GM18907 (cell line): ENCODE results near the gene KLHDC7A.

ENCODE experiments used
- ATAC-seq: cut with Tn5 transposase; IDR thresholded peaks from one replicate; pipeline ENCODE4 v1.9.1; 2021; ENCODE audit warnings: mild to moderate bottlenecking, moderate library complexity; ENCODE audit not compliant: unreplicated experiment

The KLHDC7A gene

DNA sequence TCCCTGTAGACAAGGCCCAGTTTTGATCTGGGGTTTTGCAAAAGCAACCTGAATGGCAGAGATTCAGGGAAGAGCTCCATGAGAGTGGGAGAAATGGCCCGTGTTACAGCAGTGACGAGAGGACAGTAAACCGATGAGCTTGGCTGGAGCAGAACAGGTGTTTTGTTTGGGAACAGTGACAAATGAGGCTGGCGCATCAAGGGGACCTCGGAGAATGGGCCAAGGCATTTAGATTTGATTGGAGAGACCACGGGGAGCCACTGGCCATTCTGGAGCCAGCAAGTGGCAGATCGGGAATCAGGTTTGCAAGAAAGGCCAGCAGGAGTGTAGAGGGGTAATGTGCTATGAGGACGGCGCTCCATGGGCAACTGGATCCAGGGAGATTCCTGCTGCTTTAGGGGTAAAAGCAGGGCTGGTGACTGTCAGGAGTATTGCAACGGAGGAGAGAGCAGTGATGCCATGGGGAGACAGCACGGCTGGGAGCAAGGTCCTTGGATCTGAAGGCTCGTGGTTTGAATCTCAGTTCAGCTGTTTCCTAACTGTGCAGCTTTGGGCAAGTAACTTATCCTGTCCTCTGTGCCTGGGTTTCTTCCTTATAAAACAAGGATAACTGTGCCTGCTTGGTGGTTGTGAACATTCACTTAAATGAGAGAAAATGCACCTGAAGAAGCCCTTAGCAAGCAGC is 9.9 kb upstream of the KLHDC7A start:
- no peak for ATAC-seq

DNA sequence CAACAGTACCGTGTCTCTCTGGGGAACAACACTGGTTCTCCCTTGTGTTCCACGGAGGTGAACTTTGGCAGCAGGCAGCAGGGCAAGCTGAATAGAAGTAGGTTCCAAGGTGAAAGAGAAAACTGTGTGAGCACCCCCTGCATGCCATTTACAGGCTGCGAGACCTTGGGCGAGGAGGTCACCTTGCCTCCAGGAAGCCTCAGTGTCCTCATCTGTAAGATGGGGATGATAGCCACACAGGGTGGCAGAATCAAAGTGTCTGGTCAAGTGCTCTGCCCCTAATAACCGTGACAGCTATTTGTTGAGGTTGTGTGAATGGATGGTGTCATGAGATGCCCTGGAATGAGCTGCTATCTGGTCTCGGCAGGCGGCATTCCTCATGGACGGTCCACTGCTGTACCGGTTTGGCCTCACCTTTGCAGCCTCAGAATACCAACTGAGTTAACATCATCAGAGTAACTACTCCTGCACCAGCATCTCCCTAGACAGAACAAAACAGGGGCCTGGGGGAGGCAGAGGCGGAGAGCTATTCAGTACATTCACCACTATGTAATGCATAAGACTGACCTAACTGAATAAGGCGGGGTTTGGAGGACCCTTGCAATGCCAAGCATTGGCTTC is 7.4 kb upstream of the KLHDC7A start:
- no peak for ATAC-seq

DNA sequence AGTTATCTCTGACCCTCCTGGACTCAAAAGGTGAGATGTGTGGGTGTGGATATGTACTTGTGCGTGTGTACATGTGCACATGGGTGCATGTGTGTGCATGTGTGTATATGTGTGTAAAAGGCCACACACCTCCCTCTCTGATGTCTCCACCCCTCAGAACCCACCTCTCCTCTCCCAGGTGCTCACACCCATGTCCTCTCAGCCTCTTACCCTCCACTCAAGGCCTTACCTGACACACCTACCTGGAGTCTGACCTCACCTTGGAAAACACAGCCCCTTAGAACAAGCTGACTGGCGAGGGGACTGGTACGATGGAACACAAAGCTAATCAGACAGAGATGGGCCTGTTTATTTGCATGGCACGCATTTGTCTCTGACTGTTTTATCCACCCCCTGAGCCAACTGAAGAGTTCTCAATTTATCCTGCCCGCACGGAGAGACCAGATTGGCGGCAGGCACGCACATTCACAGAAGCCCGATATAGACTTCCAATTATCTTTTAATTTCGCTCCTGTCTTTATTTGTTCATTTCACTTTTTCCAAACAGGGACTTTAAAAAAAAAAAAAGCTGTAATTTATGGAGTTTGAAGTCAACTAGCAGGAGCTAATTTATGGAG is 6.1 kb upstream of the KLHDC7A start:
- no peak for ATAC-seq

DNA sequence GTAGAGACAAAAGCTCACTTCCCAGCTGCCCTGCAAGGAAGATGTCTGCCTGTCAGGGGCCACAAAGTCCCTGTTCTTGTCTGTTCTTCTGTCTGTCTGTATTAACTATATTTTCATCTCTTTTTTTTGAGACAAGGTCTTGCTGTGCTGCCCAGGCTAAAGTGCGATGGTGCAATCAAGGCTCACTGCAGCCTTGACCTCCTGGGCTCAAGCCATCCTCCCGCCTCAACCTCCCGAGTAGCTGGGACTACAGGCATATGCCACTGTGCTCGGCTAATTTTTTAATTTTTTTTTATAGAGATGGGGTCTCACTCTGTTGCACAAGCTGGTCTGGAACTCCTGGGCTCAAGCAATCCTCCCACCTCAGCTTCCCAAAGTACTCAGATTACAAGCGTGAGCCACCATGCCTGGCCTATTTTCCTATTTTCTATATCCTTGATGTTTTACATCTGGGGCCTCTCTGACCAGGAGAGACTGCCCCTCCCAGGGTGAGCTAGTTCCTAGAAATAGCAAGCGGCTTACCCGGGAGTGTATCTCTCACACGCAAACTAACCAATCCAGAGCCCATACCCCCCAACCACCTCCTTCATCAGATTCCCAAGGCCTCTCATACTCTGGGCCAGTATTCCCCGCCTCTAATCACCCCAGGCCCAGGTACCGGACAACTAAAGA is 5.4 kb upstream of the KLHDC7A start:
- no peak for ATAC-seq

DNA sequence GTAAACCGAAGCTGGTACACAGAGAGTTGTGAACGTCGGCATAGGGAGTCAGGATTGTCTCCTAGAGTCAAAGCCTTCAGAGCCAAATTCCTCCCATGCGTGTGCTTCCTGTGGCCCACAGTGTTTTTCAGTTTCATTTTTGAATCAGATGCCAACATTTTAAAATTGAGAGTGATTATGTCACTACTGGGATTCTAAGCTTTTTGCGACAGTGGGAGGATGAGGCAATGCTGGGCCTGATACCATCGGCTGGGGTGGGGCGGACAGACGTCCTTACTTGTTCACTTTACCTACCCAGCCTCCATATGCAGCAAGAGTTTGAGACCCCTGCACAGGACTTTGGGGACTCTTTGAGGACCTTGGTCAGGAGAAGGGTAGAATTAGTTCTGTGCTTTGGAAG is 1.3 kb upstream of the KLHDC7A start:
- ATAC-seq, result no peak

DNA sequence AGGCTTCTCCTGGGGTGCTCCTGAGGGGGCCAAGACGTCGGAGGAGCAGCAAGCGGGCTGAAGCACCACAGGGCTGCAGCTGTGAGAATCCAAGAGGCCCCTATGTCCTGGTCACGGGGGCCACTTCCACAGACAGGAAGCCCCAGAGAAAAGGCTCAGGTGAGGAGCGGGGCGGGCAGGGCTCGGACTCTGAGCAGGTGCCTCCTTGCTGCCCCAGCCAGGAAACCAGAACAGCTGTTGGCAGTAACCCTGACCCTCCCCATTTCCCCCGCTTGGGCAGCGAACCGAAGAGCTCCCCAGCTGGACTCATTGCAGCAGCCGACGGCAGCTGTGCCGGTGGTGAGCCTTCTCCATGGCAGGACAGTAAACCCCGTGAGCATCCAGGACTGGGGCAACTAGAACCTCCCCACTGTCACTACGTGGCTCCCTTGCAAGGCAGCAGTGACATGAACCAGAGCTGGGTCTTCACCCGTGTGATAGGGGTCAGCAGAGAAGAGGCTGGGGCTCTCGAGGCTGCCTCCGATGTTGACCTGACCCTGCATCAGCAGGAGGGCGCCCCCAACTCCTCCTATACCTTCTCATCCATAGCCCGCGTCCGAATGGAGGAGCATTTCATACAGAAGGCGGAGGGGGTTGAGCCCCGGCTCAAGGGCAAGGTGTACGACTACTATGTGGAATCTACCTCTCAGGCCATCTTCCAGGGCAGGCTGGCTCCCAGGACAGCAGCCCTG is 625 bp downstream of the KLHDC7A start:
- no peak for ATAC-seq

DNA sequence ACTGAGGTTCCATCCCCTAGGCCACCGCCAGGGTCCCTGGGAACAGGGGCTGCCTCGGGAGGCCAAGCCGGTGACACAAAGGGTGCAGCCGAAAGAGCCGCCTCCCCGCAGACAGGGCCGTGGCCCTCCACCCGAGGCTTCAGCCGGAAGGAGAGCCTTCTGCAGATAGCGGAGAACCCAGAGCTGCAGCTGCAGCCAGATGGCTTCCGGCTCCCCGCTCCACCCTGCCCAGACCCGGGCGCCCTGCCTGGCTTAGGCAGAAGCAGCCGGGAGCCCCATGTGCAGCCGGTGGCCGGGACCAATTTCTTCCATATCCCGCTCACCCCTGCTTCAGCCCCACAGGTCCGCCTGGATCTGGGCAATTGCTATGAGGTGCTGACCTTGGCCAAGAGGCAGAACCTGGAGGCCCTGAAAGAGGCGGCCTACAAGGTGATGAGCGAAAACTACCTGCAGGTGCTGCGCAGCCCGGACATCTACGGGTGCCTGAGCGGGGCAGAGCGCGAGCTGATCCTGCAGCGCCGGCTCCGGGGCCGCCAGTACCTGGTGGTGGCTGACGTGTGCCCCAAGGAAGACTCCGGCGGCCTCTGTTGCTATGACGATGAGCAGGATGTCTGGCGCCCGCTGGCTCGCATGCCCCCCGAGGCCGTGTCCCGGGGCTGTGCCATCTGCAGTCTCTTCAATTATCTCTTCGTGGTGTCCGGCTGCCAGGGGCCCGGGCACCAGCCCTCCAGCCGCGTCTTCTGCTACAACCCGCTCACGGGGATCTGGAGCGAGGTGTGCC is 1.4 kb downstream of the KLHDC7A start:
- ATAC-seq, result no peak

DNA sequence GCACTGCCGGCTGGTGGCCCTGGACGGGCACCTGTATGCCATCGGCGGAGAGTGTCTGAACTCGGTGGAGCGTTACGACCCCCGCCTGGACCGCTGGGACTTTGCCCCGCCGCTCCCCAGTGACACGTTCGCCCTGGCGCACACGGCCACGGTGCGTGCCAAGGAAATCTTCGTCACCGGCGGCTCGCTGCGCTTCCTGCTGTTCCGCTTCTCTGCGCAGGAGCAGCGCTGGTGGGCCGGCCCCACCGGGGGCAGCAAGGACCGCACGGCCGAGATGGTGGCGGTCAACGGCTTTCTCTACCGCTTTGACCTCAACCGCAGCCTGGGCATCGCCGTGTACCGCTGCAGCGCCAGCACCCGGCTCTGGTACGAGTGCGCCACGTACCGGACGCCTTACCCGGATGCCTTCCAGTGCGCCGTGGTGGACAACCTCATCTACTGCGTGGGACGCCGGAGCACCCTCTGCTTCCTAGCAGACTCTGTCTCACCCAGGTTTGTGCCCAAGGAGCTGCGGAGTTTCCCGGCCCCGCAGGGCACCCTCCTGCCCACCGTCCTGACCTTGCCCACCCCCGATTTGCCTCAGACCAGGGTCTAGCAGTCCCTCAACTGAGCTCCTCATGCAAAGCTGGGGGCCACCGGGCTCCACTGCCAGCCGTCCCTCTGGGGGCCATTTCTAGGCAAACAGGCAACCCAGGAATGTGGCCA is 2.1 kb downstream of the KLHDC7A start:
- ATAC-seq, result no peak

DNA sequence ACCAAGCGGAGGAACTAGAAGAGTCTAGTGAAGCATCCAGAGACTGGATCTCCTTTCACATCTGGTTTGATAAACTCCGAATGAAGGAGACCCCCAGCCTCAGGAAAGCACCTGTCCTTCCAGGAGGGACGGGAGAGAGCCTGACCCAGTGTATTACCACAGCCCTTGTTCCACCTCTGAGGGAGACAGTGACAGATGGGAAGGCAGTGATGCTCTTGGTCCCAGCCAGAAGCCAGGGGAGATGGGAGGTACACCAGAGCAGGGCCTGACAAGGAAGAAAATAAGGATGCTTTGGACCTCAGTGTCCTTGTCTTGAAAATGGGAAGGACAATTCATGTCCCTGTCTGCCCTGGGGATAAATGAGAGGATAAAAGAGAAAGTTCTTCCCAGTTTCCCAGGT is 3.5 kb downstream of the KLHDC7A start:
- ATAC-seq, result no peak

DNA sequence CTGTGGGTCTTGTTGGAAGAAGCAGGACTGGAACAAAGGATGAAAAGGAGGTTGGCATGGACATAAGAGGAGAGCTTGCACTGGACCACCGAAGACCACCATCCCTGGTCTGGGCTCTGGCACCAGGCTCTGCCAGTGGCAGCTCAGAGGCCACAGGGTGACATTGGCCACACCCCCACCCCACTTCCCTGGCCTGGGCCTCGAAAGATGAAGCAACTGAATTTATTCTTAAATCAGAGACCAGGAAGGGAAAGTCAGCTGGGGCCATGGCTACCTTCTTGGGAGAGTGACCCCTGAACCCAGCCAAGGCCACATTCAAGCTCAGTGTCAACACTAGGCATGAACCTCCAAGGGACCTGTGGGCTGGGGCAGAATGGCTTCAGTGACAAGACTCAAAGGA is 4.0 kb downstream of the KLHDC7A start:
- no peak for ATAC-seq

DNA sequence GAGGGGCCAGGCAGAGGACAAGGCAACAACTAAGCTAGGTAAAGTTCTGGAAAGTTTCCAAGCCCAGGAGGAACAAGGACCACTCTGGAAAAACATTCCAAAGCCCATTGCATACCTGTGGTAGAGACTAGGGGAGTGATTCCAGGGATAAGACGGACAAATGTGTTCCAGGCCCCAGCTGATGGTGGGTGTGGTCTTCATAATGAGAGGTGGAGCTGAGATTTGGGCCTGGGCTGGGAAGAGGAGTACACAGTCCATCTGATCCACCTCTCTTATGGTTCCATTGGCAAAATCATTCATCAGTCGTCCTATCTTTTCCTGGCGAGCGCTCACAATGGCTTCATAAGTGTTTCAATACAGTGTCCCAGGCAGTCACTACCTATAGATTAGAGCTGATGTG is 4.5 kb downstream of the KLHDC7A start:
- no peak for ATAC-seq

DNA sequence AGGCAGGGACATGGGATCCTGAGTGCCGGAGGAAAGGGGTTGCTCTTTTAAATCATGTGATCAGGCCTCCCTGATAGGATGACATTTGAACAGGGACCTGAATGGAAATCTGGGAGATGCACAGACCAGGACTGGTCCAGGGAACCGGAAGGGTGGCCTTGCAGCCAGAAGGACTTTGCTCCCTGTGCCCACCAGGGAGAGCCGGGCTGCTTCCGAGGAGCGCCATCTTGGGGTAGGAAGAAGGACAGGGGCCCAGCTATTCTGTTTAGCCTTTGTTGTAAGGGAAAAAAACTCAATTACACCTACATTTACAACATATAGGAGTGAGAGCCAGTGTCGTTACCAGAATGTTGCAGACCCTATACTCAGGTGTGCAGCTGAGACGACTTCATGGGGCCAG is 5.5 kb downstream of the KLHDC7A start:
- ATAC-seq, result no peak

DNA sequence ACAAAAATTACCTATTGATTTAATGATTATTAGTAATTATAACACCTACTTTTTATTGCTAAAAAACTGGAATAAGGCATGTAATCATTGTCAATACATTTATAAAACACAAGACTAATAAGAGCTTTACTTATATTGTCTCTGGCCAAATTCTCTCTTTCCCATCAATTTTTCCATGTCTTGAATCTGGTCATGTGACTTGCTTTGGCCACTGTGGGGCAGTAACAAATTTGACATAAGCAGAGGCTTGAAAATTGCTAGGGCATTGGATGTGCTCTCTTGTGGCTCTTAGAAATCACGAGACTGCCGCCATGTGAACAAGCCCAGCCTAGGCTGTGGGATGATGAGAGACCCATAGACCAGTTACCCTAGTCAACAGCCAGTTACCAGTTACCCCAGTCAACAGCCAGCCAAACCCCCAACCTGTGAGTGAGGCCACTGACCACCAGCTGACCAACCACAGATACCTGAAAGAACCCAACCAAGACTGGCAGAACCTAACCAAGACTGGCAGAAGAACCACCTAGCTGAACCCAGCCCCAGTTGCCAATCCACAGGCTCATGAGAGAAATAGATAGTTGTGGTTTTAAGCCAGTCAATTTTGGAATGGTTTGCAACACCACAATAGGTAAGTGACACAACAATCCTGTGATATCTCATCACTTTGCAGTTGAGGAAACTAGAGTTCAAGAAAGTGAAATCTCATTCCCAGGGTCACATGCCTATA is 8.8 kb downstream of the KLHDC7A start:
- ATAC-seq, result no peak

DNA sequence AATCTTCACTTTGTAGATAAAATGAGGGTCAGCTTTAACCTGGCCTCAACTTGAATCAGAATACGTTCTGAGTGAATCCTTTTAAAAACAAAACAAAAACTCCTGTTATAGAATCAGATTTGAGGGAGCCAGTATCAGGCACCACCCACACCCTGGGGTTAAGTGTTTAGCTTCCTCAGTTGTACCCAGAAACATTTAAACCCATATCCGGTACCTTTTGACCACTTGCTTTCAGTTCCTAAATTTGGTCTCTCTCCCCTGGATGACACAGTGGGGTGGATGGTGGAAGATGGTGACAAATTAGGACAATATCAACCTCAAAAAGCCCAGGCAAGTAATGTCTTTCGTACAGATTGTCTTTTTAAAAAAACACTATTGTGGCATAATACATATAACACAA is 10.4 kb downstream of the KLHDC7A start:
- no peak for ATAC-seq

DNA sequence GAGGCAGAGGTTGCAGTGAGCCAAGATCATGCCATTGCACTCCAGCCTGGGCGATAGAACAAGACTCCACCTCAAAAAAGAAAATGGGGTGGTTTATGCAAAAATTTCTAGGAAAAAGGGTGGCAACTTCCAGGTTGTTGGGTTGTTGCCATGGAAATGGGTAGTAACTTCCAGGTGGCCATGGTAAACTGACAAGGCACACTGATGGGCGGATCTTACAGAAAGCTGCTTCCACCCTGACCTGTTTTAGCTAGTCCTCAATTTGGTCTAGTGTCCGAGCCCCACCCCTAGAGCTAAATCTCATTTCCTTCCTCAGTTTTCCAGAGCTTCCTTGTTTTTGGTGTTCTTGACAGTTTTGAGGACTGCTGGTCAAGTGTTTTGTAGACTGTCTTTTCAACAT is 13.6 kb downstream of the KLHDC7A start:
- ATAC-seq, result no peak

DNA sequence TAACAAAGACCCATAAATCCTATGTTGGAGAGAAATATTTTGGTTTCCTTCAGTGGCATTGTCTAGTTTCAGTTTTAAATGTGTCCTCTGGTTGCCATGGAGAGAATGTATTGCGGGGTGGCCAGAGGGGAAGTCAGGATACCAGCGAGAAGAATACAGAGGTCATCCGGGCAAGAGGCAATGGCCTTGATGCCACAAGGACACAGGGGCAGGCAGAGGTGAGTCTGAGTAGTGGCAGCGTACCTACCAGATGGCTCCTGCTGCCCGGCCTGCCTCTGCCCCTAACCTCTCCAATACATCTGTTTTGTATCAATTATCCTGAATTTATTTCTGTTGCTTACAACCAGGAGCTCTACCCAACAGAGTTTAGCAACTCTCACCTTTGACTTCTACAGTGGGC is 14.9 kb downstream of the KLHDC7A start:
- no peak for ATAC-seq

DNA sequence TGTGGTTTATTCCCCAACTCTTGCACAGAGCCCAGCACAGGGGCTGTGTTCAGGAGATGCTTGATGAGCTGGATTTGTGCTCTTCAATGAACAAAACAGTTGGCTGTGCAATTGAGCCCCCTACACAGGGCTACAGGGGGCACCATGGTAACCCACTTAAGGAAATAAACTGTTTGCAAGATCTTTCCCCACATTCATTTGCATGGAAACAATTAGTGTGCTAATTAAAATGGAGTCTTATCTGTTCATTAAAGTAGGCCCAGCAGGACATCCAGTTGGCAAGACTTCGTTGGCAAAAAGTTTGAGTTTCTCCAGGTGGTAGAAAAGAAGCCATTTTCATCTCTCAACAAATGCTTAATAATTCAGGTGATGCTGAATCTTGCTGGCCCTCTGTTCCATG is 15.3 kb downstream of the KLHDC7A start:
- ATAC-seq, result no peak

DNA sequence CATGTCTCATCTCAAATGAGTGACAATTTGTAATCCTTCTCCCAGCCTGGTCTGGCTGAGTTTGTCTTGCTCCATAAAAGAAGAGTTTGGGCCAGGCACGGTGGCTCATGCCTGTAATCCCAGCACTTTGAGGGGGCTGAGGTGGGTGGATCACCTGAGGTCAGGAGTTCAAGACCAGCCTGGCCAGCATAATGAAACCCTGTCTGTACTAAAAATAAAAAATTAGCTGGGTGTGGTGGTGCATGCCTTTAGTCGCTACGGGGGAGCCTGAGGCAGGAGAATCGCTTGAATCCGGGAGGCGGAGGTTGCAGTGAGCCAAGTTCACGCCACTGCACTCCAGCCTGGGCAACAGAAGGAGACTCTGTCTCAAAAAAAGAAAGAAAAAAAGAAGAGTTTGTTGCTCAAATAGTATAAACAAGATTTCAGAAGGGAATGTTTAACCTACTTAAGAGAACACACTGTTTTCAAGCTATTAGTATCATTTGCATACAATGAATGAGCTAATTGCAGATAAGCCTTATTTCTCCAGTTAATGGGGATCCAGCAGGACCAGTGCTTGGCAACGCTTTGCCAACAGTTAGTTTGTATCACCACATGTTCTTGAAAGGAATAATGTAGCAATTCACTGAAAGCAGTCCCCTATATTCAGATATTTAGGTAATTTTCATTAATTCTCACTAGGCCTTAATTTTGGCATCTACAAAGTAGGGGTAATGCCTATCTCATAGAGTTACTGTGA is 15.9 kb downstream of the KLHDC7A start:
- ATAC-seq, result no peak

DNA sequence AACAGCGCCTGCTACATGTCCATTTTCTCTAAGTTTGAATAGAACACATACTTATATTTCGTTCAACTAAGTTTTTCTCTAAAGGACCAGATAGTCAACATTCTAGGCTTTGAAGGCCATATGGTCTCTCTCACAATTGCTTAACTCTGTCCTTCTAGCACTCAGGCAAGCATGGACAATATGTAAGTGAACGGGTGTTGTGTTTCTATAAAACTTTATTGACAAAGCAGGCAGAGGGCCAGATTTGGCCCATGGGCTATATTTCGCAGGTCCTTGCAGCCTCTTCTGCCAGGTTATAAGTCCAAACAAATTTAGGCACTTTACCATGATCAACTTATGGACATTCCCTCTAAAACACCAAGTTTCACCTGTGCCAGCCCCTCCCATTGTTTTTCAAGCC is 21.1 kb downstream of the KLHDC7A start:
- no peak for ATAC-seq
